Neutrophil (primary cell): Measurements from ENCODE around the gene RSPH6A.
"Not testable (repeated sequence)": the region's sequence is repeated elsewhere in the genome, so short reads cannot be mapped to it uniquely, and the experiment has no call there.

Source experiments
- H3K27ac ChIP-seq: fragments of 200-600 bp; sonication (generic); 2 replicates; pipeline ENCODE4 v1.5.1; 2016; ENCODE audit warnings: mild to moderate bottlenecking, moderate library complexity
- H3K27me3 ChIP-seq: fragments of 200-600 bp; sonication (generic); 2 replicates; pipeline ENCODE4 v1.6.0; 2016; ENCODE audit warnings: mild to moderate bottlenecking
- H3K36me3 ChIP-seq: fragments of 200-600 bp; sonication (generic); 2 replicates; pipeline ENCODE4 v1.5.1; 2017
- H3K4me1 ChIP-seq, 2 experiments: fragments of 200-600 bp in 1 of 2; sonication (generic) in 1 of 2; 1 replicate in 1 of 2; 2 replicates in 1 of 2; pipeline versions ENCODE4 v1.5.1 to v1.6.1; 2013 to 2016; ENCODE audit warnings: low read depth in 1 of 2, low read length in 1 of 2, mild to moderate bottlenecking in 1 of 2, moderate library complexity in 1 of 2; ENCODE audit not compliant: control insufficient read depth in 1 of 2, insufficient read depth in 1 of 2
- H3K4me3 ChIP-seq, 2 experiments: fragments of 200-600 bp in 1 of 2; sonication (generic) in 1 of 2; 1 replicate in 1 of 2; 2 replicates in 1 of 2; pipeline ENCODE4 v1.5.1; 2013 to 2016; ENCODE audit warnings: low read depth in 1 of 2, low read length in 1 of 2, mild to moderate bottlenecking in 1 of 2, moderate library complexity in 1 of 2
- H3K9me3 ChIP-seq: fragments of 200-600 bp; sonication (generic); 2 replicates; pipeline ENCODE4 v1.5.1; 2016
- TF ChIP-seq, protein P1 (sequence below): fragments of 200-600 bp; sonication (generic); IDR thresholded peaks from 2 replicates; pipeline ENCODE4 v1.5.1; 2016; ENCODE audit warnings: antibody characterized with exemption

RSPH6A gene

DNA sequence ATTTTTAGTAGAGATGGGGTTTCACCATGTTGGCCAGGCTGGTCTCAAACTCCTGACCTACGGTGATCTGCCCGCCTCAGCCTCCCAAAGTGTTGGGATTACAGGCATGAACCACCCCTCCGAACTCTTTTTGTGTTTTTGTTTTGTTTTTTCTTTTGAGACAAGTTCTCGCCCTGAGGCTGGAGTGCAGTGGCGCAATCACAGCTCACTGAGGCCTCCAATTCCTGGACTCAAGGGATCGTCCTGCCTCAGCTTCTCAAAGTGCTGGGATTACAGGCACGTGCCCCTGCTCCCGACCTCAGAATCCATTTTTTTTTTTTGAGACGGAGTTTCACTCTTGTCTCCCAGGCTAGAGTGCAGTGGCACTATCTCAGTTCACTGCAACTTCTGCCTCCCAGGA is 57.4 kb downstream of the RSPH6A start:
- no peaks in the 10 kb centered on the region for H3K36me3 ChIP-seq
- H3K27ac ChIP-seq, result no peak overlapping the region
- TF ChIP-seq, protein P1, sequence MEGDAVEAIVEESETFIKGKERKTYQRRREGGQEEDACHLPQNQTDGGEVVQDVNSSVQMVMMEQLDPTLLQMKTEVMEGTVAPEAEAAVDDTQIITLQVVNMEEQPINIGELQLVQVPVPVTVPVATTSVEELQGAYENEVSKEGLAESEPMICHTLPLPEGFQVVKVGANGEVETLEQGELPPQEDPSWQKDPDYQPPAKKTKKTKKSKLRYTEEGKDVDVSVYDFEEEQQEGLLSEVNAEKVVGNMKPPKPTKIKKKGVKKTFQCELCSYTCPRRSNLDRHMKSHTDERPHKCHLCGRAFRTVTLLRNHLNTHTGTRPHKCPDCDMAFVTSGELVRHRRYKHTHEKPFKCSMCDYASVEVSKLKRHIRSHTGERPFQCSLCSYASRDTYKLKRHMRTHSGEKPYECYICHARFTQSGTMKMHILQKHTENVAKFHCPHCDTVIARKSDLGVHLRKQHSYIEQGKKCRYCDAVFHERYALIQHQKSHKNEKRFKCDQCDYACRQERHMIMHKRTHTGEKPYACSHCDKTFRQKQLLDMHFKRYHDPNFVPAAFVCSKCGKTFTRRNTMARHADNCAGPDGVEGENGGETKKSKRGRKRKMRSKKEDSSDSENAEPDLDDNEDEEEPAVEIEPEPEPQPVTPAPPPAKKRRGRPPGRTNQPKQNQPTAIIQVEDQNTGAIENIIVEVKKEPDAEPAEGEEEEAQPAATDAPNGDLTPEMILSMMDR, result no peak
- H3K27me3 ChIP-seq, result peaks cover 88% of the 10 kb centered on the region
- no peaks in the 10 kb centered on the region for H3K4me1 ChIP-seq
- H3K9me3 ChIP-seq, result no peaks in the 10 kb centered on the region
- H3K4me3 ChIP-seq, result no peak overlapping the region

DNA sequence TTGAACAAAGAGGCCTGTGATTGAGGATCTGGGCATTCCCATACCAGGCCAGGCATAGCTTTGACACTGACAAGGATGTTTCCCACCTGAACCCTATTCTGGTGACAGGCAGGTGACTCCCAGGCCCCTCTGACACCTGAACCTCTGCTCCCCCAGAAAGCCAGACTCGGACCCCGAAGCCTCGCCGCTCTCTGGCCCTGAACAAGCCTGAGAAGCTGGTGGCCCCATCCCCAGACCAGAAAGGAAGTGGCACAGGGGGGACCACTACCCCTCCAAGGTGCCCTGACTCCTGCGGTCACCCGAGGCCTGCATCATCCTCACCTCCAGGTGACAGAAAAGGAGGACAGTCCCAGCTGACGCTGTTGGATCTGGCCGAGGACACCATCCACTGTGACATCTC is 60.8 kb downstream of the RSPH6A start:
- Histone ChIP-seq H3K4me3 (no peak overlapping the region), H3K27me3 (peaks cover 62% of the 10 kb centered on the region), H3K4me1 (no peaks in the 10 kb centered on the region), H3K27ac (no peak overlapping the region), H3K36me3 (no peaks in the 10 kb centered on the region), H3K9me3 (no peaks in the 10 kb centered on the region)
- TF ChIP-seq, protein P1, result no peak

DNA sequence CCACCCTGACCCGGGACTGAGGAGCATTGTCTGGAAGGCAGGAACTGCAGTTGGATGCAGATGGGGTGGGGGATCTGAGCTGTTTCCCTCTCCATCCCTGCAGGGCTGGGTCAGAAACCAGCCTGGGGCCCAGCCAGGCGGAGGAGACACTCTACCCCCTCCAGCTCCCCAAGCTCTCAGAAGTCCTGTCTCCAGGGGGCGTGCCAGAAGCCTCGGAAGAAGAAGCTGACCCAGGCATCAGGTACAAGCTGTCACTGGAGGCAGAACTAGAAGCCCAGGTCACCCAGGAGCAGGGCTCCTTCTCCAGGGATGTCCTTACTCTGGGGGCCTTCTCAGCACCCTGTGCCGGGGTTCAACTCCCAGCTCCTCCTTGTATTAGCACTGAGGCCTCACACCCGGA is 61.6 kb downstream of the RSPH6A start:
- Histone ChIP-seq H3K4me1 (no peaks in the 10 kb centered on the region), H3K4me3 (no peak overlapping the region), H3K9me3 (no peaks in the 10 kb centered on the region), H3K27ac (no peak overlapping the region), H3K27me3 (peaks cover 59% of the 10 kb centered on the region), H3K36me3 (no peaks in the 10 kb centered on the region)
- TF ChIP-seq, protein P1, result no peak

DNA sequence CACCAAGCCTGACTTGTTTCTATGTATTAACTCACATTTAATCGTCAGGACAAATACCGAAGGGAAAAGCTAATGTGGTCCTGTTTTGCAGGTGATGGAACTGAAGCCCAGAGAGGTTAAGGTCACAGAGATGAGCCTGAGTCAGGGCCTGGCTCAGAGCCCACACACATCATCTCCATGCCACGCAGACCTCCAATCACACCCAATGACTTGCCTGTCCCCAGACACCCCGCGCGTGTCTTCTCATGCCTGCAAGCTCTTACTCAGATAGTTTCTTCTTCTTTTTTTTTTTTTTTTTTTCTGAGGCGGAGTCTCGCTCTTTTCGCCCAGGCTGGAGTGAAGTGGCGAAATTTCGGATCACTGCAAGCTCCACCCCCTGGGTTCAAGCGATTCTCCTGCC is 62.5 kb downstream of the RSPH6A start:
- H3K36me3 ChIP-seq, result no peaks in the 10 kb centered on the region
- no peaks in the 10 kb centered on the region for H3K9me3 ChIP-seq
- peaks cover 59% of the 10 kb centered on the region for H3K27me3 ChIP-seq
- no peak overlapping the region for H3K4me3 ChIP-seq
- TF ChIP-seq, protein P1, result no peak
- H3K4me1 ChIP-seq, result no peaks in the 10 kb centered on the region
- H3K27ac ChIP-seq, result no peak overlapping the region

DNA sequence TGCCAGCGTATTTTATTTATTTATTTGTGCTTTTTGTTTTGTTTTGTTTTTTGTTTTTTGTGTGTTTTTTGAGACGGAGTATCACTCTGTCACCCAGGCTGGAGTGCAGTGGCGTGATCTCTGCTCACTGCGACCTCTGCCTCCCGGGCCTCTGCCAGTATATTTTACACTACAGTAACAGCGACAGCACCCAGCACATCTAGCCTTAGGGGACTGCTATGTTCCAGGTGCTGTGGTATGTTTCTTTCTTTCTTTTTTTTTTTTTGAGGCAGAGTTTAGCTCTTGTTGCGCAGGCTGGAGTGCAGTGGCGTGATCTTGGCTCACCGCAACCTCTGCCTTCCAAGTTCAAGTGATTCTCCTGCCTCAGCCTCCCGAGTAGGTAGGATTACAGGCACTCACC is 63.6 kb downstream of the RSPH6A start:
- H3K4me3 ChIP-seq, H3K4me1 ChIP-seq, H3K27ac ChIP-seq, H3K9me3 ChIP-seq, H3K36me3 ChIP-seq: not testable (repeated sequence)
- H3K27me3 ChIP-seq, result peaks cover 59% of the 10 kb centered on the region

DNA sequence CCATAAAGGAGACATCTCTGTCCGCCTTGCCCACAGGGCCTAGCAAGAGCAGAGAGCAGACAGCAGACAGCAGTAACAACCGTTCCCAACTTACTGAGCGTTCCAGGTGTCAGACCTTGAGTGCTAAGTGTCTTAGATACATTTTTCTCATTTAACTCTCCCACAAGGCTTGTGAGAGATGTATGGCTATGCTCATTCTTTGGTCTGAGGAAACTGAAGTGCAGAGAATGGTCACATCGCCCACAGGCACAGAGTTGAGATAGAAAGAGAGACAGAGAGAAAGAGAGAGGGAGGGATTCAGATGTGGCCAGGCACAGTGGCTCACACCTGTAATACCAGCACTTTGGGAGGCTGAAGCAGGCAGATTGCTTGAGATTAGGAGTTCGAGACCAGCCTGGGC is 67.6 kb downstream of the RSPH6A start:
- Histone ChIP-seq H3K27ac (no peak overlapping the region), H3K4me1 (no peaks in the 10 kb centered on the region), H3K9me3 (no peaks in the 10 kb centered on the region), H3K27me3 (peaks cover 71% of the 10 kb centered on the region), H3K36me3 (no peaks in the 10 kb centered on the region), H3K4me3 (no peak overlapping the region)
- TF ChIP-seq, protein P1, result no peak
